Heart right ventricle (tissue), 16 donors: ENCODE data around the gene SEMA3E. TPM values are rescaled to one million over a fixed set of nuclear protein-coding genes. Genes with fewer than 3 reads are reported as not detected.

Experiments used
- ATAC-seq, 8 donors: fragments of 200-7000 bp; cut with Tn5 transposase; one replicate each; pipeline ENCODE4 v1.9.1; 2020; ENCODE audit warnings: mild to moderate bottlenecking in 8 of 8, moderate library complexity in 8 of 8, moderate number of reproducible peaks in 1 of 8
- DNase-seq, 2 donors: peaks; one replicate each; pipeline ENCODE4 v3.0.0-alpha.2; 2020
- H3K27ac ChIP-seq, 10 donors: fragments of 200-600 bp; sonication (generic) in 2 of 10; one replicate each; pipeline versions ENCODE4 v1.5.0 to v1.8.0; 2020 to 2022; ENCODE audit warnings: mild to moderate bottlenecking in 3 of 10
- H3K27me3 ChIP-seq, 7 donors: fragments of 200-600 bp; one replicate each; pipeline ENCODE4 v1.8.0; 2021 to 2022; ENCODE audit warnings: mild to moderate bottlenecking in 2 of 7
- H3K36me3 ChIP-seq, 9 donors: fragments of 200-600 bp; sonication (generic) in 1 of 9; one replicate each; pipeline versions ENCODE4 v1.5.0 to v1.8.0; 2020 to 2022; ENCODE audit warnings: mild to moderate bottlenecking in 2 of 9
- H3K4me1 ChIP-seq, 9 donors: fragments of 200-600 bp; sonication (generic) in 1 of 9; one replicate each; pipeline versions ENCODE4 v1.5.0 to v1.8.0; 2020 to 2022; ENCODE audit warnings: mild to moderate bottlenecking in 4 of 9
- H3K4me3 ChIP-seq, 10 donors: fragments of 200-600 bp; sonication (generic) in 2 of 10; one replicate each; pipeline versions ENCODE4 v1.5.0 to v1.8.0; 2020 to 2022; ENCODE audit warnings: mild to moderate bottlenecking in 7 of 10, moderate library complexity in 2 of 10
- H3K9me3 ChIP-seq, 11 donors: fragments of 200-600 bp in 10 of 11; sonication (generic) in 2 of 11; one replicate each; pipeline versions ENCODE4 v1.5.0 to v1.8.0; 2013 to 2022; ENCODE audit warnings: mild to moderate bottlenecking in 2 of 11, control low read depth in 1 of 11, moderate library complexity in 1 of 11
- CTCF ChIP-seq, 9 donors: fragments of 200-600 bp; sonication (generic) in 2 of 9; IDR thresholded peaks; one replicate each; pipeline versions ENCODE4 v1.5.0 to v1.8.0; 2021 to 2022; ENCODE audit warnings: antibody characterized with exemption in 9 of 9, mild to moderate bottlenecking in 5 of 9, moderate library complexity in 1 of 9
- WGBS, 2 donors: extraction: QIAGEN DNeasy Blood & Tissue Kit; methylation state at CpG; one replicate each; pipeline ENCODE4 v1.1.7; 2013; ENCODE audit warnings: inconsistent platforms in 1 of 2; 5-methylcytosine and 5-hydroxymethylcytosine counted together
- intact Hi-C, 10 donors: fragments of 100-400 bp; cut with DNase I; formaldehyde crosslinking; loops; one replicate each; pipeline versions ENCODE4 v1.11.1 to v1.14.2; 2022
- polyA plus RNA-seq, 2 donors: library from polyadenylated mRNA; stranded (reverse); fragments of 200-250 nt; gene quantifications; one replicate each; pipeline ENCODE4 v1.2.3, GENCODE V29; 2013
- total RNA-seq, 10 donors: library from RNA; stranded (reverse); fragmentation: NEBNext Ultra II Directional in 3 of 10; extraction: Animal tissue kit (Norgen Biotek cat#: 25700) in 3 of 10; gene quantifications; one replicate each; pipeline versions ENCODE4 v1.2.1 to v1.2.4, GENCODE V29; 2021 to 2023
- donor health status: Arrhythmogenic right ventricular cardiomyopathy.
- donor health status: ischemic (EF 13 %, LVEDD 7.1; RV severe dilation, severe dysfunction).
- donor health status: healthy with polysubstance abuse.
- donor health status: DM: no; HTN: yes; CAD: no.
- donor health status: DM: no; HTN: no; CAD: no.
- donor health status: ischemic (EF 25% LVEDD 6.9; RV normal size, moderate dysfunction).
- donor health status: ischemic (EF 25% LVEDD 5.7; RV mildly dilated, moderate dysfunction).
- donor health status: healthy.
- donor health status: DM: yes; HTN: yes; CAD: no.
- donor health status: Ischemic cardiomyopathy.
- donor health status: ischemic (EF 35%, LVEDD 5.7; RV mildly dilated, moderate dysfunction).
- donor health status: nonischemic (EF 11% LVEDD 7.7; RV severe dilation, severe dysfunction).
- donor health status: DM: yes; HTN: yes; CAD: no.
- donor health status: PGD.
- donor health status: ischemic (EF 29% LVEDD 5.4; RV normal size, mild dysfunction).
- donor health status: nonischemic (EF 23%, LVEDD 6.1; RV moderate dilation, normal function).

Gene SEMA3E
- total and polyA plus RNA-seq, 12 donors = under 0.01 to 0.53 (median 0.30) TPM; not detected in 4

DNA sequence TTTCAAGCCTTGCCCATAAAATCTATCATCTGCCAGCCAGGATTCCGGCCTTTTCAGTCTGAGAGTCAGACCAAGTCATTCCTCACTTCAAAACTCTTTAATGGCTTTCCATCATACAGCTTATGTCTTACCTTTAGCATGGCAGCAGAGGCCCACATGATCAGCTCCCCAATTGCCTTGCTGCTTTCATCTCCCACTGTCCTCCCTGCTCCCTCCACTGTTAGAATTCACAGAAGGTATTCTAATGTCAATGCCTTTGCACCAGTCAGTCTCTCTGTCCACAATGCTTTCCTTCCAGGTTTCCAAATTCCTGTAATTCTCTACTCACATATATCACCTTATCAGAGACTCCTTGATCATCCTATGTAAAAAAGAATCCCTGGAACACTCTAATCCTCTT, 37.2 kb downstream of the SEMA3E start:
- intact Hi-C loops = no loop called here
- Histone ChIP-seq H3K36me3 (no peaks in the 10 kb centered on the region), H3K27me3 (no peaks in the 10 kb centered on the region), H3K4me1 (no peaks in the 10 kb centered on the region), H3K27ac (no peak overlapping the region), H3K9me3 (no peaks in the 10 kb centered on the region), H3K4me3 (no peak overlapping the region)
- no peak for ATAC-seq
- TF ChIP-seq CTCF (IDR thresholded peaks at IDR 0.05) = no peak
- 85 to 100% methylated on average over 1 of the region's 1 CpG for WGBS, 2 donors
- DNase-seq = no peak

DNA sequence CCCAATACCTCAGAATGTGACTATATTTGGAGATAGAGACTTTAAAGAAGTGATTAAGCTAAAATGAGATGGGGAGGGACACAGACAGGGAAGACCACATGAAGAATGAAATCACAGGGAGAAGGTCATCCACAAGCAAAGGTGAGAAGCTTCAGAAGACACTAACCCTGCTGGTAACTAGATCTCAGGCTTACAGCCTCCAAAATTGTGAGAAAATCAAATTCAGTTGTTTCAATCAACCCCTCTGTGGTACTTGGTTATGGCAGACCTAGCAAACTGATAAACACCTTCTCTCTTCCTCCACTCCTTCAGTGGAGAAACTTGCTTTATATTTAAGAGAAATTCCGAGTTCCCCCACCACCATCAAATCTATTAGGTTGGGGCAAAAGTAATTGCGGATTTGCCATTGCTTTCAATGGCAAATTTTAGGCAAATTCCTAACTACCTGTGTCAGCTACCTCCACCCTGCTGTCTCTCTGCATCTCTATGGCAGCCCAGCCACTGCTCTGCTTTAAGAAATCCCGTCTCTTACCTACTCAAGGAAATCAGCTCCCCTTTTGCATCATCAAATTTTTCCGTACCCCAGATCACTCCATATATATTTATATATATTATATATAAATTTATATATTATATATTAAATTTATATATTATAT, 38.2 kb downstream of the SEMA3E start:
- Histone ChIP-seq H3K36me3 (no peaks in the 10 kb centered on the region), H3K4me1 (no peaks in the 10 kb centered on the region), H3K9me3 (peaks cover 0 to 4% (median 0%) of the 10 kb centered on the region in 11 donors), H3K4me3 (no peak overlapping the region), H3K27ac (no peak overlapping the region), H3K27me3 (no peaks in the 10 kb centered on the region)
- DNase-seq = no peak
- intact Hi-C loops = no loop called here
- 70 to 75% methylated on average over 4 of the region's 4 CpGs for WGBS, 2 donors
- TF ChIP-seq CTCF (IDR thresholded peaks at IDR 0.05) = no peak
- no peak for ATAC-seq

GRCh38 chr7:83608716-83609115, 40.2 kb downstream of the SEMA3E start:
- no peak for ATAC-seq
- 77 to 80% methylated on average over 3 of the region's 3 CpGs for WGBS, 2 donors
- H3K4me3 ChIP-seq = no peak overlapping the region

DNA sequence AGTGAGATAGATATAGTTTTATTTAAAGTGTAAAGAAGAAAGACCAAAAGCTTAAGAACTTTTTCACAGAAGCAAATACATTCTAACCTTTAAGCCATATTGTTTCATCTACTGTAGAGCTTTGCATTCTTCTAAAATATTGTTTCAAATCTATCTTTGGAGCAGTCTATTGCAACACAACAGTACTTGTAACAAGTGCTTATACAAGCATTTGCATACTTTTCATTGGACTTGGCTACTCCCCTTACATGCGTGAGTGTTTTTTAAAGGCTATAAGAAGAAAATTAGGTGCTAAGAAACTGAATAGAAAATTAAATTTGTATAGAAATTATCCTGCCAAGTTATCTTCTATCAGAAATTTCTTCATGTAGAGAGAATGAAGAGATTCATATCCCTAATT, 45.3 kb downstream of the SEMA3E start:
- 78 to 80% methylated on average over 1 of the region's 1 CpG for WGBS, 2 donors
- no peak overlapping the region for H3K4me3 ChIP-seq
- ATAC-seq (no peak), DNase-seq (no peak)
- no peaks in the 10 kb centered on the region for H3K4me1 ChIP-seq
- H3K27me3 ChIP-seq = no peaks in the 10 kb centered on the region
- no peak overlapping the region for H3K27ac ChIP-seq
- H3K9me3 ChIP-seq = peaks cover 0 to 8% (median 0%) of the 10 kb centered on the region in 11 donors
- no peaks in the 10 kb centered on the region for H3K36me3 ChIP-seq
- TF ChIP-seq CTCF (IDR thresholded peaks at IDR 0.05) = no peak
- intact Hi-C loops = no loop called here

More at GRCh38 chr7:83608716-83609115, 40.2 kb downstream of the SEMA3E start:
- Histone ChIP-seq H3K4me1 (no peaks in the 10 kb centered on the region), H3K36me3 (no peaks in the 10 kb centered on the region), H3K27me3 (no peaks in the 10 kb centered on the region), H3K27ac (no peak overlapping the region), H3K9me3 (peaks cover 0 to 8% (median 0%) of the 10 kb centered on the region in 11 donors)
- intact Hi-C loops = no loop called here
- DNase-seq = no peak
- TF ChIP-seq CTCF (IDR thresholded peaks at IDR 0.05) = no peak
